ENCODE results near the gene THUMPD2. TPM values are rescaled to one million over a fixed set of nuclear protein-coding genes. Genes with fewer than 3 reads are reported as not detected.

THUMPD2 gene
- polyA plus RNA-seq, 3 donors = 18.9 to 23.6 (median 20.5) TPM

Other genes starting within 250 kb of the THUMPD2 start
- 100 to 1,000 TPM in 1 of 3 donors, 10 to 100 TPM in 2; 85.0 to 116 (median 93.3) TPM for gene TMEM178A, start 113.3 kb downstream of the THUMPD2 start, polyA plus RNA-seq (ENCODE audit: insufficient read length in 3 of 3)

Data from renal pelvis (tissue), 3 donors.